ENCODE measurements around the gene LBHD1.
"Not testable (repeated sequence)": the region's sequence is repeated elsewhere in the genome, so short reads cannot be mapped to it uniquely, and the experiment has no call there.

Gene LBHD1

DNA sequence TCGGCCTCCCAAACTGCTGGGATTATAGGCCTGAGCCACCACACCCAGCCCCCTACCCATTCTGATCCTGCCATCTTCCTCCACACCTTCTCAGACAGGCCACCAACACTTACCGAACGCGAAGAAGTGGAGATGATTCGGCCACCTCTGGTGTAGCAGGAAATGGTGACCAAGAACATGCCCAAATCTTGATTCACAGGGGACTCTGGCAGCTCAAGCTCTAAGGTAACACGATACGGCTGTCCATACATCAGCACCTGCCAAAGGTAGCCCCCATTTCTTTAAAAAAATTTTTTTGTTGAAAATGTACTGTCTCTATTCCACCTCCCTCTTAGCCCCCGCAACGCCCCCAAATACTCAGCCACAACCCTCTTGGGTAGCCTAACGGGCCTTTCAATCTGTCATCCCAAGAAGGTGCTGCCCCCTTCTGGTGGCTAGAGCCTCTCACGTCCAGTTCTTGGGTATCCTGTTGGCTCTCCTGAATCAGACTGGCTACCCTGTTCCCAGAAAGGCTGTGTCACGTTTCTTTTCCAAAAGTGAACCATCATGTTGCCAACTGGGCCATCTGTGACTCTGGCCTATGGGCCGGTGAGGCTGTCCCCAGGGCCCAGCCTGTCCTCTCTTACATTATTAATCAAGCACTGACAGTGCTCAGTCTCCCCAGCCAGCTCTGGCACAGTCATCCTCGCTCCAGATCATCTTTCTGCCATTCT lies 22.5 kb upstream of the LBHD1 start:
- peak in 39 of 51 donors; percentile 7 to 77 (median 44) for DNase-seq

DNA sequence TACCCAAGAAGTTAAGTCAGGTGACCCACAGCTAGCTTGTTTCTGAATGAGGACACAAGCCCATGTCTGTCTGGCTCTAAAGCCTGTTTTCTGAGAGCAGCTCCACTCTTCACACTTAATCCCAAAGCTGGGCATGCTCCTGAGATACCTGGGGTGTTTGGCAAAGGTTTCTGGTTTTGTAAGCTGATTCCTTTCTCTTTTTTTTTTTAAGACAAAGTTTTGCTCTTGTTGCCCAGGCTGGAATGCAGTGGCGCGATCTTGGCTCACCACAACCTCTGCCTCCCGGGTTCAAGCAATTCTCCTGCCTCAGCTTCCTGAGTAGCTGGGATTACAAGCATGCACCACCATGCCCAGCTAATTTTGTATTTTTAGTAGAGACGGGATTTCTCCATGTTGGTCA lies 21.6 kb upstream of the LBHD1 start:
- DNase-seq, result not testable (repeated sequence)

DNA sequence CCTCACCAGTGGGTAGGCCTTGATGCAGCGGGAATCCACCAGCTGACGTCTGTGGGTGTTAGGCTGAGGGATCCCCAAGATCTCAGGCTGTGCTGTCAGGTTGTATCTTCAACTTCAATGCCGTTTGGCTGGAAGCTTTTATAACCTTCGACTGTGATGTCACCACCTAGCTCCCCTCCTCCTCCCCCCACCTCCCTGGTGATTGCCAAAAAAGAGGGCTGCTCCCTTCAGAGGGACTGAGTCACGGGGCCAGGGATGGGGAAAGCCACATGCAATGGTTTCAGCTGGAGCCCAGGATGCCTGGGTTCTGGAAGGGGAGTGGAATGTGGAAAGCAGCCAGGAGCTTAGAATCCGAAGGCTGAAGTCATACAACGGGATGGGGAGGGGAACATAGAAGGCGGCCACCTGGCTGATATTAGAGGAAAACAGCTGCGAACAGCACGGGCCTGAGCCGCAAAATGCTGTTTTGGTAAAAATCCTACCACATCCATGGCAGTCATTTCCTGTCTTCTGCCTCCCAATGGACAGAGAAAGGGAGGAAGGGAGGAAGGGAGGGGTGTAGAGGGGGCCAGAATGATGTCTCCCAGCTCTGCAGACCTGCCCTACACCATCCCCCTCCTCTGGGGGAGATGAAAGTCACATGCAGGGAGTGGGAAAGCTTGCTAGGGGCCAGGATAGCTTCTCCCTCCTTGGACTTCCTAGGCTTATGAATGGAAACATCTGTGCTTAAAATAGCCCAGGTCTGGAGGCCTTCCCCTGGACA lies 17.5 kb upstream of the LBHD1 start, which contains the start of gene LRRN4CL:
TSS of gene LRRN4CL (minus strand) at position 110 of the 763 bp plus-strand sequence. CDS start 1,022 bp downstream, outside the sequence.
- DNase-seq, result peak in 9 of 51 donors; percentile 3 to 42 (median 12)

DNA sequence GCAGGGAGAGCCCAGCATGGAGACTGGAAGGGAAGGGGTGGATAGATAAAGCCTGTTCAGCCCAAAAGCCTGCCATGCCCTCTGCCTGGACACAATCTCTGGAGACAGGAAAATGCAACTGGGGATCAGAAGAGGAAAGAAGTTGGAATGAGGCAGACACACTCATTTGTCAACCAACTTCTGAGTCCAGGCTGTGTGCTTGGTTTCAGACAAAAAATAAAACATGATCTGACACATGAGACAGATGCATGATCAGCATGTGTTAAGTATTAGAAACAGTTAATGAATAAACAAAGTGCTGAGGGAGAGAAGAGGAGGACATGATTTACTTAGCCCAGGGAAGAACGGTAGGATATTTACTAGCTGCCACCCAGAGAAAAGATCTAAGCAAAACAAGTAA lies 16.4 kb upstream of the LBHD1 start:
- no peak for DNase-seq

- no peak for DNase-seq
These were observed 15.7 kb upstream of the LBHD1 start for GRCh38 chr11:62687508-62688396.

DNA sequence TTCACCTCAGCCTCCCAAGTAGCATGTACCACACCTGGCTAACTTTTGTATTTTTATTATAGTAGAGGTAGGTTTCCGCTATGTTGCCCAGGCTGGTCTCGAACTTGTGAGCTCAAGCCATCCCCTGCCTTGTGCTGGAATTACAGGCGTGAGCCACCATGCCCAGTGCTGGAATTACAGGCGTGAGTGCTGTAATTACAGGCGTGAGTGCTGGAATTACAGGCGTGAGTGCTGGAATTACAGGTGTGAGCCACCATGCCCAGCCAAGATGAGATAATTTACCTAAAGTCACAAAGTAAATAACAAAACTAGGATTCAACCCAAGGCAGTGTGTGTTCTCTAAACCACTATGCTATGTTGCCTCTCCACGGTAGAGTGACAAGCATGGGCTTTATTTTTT lies 10.5 kb upstream of the LBHD1 start:
- DNase-seq, result no peak

GRCh38 chr11:62680825-62681240 lies 8.8 kb upstream of the LBHD1 start:
- DNase-seq, result no peak

DNA sequence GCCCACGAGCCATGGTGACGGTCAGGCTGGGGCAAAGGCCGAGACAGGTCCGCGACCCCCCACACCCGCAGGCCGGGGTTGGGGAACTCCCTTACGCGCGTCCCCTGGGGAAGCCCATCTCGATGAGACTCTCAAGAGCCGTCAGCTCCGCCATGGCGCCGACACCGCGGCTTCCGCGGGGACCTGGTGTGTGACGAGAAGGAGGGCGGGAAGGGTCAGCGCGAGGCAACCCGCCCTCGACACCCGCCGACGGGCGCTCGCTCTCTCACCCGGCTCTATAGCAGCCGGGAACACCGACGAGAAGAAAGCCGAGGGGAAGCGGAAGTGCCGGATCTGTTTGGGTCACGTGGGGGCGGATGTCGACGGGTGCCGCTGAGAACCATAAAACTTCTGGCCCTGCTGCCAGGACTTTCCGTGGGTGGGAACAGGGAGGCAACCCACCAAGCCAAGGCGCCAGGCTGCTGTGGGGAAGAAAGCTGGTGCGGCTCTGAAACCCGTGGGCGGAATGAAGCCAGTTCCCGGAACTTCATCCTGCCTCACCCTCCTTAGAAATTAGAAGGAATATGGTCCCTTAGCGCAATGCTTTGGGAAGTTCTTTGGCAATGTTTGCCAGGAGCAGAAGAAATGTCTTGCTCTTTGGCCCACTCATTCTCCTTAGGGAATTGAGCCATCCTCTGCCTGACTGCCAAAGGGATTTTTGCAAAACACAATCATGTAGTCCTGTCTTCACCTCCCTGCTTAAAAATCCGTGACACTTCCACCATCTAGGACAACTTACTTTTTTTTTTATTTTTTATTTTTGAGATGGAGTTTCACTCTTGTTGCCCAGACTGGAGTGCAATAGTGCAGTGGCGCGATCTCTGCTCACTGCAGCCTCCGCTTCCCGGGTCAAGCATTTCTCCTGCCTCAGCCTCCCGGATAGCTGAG lies 7.0 kb upstream of the LBHD1 start, which contains the start of gene UBXN1:
TSS of gene UBXN1 (minus strand) at position 304 of the 927 bp plus-strand sequence. CDS start at position 154, 150 bp downstream.
- peak; percentile 58 to 93 (median 81) for DNase-seq

- no peak for DNase-seq
These were observed 6.3 kb upstream of the LBHD1 start for GRCh38 chr11:62678433-62678769.

GRCh38 chr11:62677714-62678113 lies 5.6 kb upstream of the LBHD1 start:
- DNase-seq, result no peak

DNA sequence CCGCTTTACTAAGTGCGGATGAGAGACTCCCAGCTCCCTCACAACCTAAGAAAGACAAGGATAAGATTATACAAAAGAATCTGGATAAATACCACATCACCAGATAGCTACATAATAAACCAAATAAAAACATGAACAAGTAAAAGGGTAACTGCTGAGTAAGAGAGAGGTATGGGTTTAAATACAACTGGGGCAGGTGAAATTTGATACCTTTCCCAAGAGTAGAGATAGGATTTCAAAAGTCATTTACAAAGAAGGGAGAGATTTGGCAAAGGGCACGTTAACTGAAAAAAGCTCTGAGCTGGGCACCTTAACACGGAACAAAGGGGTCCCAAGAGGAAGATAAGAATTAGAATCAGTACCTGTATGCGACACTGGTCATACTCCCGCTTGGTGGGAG lies 5.1 kb upstream of the LBHD1 start:
- DNase-seq, result no peak

DNA sequence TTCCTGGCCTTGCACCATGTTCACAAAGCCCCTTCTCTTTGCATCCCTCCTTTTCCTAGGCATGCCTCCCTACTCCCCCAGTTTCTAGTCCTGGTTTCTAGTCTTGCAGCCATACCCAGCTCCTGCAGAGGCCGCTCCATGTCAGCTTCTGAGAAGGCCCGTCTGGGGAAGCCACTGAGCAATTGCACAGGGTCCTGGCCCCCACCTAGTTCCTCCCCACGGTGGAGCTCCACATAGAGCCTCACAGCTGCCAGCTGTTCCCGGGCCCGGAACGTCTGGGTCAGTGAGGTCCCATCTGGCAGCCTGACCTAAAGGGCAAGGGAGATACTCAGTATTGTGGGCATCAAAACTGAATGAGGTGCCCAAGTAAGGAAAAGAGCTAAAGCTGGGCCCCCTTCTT lies 4.6 kb upstream of the LBHD1 start:
- DNase-seq, result no peak

DNA sequence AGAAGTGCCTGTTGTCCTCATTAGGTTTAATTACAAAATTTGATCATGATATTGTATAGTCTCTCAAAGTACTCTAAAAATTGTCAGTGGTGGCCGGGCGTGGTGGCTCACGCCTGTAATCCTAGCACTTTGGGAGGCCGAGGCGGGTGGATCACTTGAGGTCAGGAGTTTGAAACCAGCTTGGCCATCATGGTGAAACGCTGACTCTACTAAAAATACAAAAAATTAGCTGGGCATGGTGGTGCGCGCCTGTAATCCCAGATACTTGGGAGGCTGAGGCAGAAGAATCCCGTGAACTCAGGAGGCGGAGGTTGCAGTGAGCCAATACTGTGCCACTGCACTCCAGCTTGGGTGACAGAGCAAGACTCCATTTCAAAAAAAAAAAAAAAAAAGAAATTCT lies 3.3 kb upstream of the LBHD1 start:
- DNase-seq, result not testable (repeated sequence)

DNA sequence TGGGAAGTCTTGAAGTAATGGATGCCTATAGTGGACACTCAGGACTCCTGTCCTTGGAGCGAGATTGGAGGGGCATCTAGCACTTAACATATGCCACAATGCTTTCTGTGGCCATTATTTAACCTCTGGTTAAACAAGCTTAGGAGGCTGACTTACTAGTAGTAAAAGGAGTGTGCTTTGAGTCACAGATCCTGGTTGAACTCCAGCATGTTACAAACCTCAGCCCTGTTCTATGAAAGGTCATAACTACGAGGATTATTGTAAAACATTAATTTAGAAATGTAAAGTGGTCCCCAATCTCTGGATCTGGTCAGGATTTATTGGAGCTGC lies 1.1 kb upstream of the LBHD1 start:
- DNase-seq, result no peak

- no peak for DNase-seq
These were observed 845 bp downstream of the LBHD1 start for GRCh38 chr11:62671236-62671607.

GRCh38 chr11:62669420-62670161 lies 2.5 kb downstream of the LBHD1 start:
- DNase-seq, result no peak

DNA sequence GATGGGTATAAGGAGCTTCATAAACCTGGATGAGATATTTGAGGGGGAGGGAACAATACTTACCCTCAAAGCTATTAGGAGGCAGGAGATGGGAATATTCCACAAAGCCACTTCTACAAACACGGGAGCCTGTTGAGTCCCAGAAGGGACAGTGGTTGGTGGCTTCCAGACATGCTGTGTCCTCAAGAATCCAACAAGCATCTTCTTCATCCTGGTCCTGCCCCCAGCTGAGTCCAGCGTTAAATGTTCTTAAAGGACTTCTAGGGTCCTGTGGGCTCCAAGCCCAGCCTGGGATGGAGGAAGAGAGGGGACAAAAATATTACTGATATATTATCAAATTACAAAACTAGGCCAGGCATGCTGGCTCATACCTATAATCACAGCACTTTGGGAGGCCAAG lies 4.6 kb downstream of the LBHD1 start:
- no peak for DNase-seq

GRCh38 chr11:62666259-62666926 lies 5.7 kb downstream of the LBHD1 start:
- peak in 1 of 51 donors; percentile 28 for DNase-seq

GRCh38 chr11:62665599-62666258 lies 6.3 kb downstream of the LBHD1 start:
- DNase-seq, result peak in 31 of 51 donors; percentile 14 to 71 (median 49)

All from hypothalamus (tissue), 51 donors.